ENCODE results near the gene RIMS4. TPM values are rescaled to one million over a fixed set of nuclear protein-coding genes. Genes with fewer than 3 reads are reported as not detected.

Gene RIMS4
- total RNA-seq, 4 donors from 2014 or later: 1.1 to 5.6 (median 1.9) TPM; not detected in 1

DNA sequence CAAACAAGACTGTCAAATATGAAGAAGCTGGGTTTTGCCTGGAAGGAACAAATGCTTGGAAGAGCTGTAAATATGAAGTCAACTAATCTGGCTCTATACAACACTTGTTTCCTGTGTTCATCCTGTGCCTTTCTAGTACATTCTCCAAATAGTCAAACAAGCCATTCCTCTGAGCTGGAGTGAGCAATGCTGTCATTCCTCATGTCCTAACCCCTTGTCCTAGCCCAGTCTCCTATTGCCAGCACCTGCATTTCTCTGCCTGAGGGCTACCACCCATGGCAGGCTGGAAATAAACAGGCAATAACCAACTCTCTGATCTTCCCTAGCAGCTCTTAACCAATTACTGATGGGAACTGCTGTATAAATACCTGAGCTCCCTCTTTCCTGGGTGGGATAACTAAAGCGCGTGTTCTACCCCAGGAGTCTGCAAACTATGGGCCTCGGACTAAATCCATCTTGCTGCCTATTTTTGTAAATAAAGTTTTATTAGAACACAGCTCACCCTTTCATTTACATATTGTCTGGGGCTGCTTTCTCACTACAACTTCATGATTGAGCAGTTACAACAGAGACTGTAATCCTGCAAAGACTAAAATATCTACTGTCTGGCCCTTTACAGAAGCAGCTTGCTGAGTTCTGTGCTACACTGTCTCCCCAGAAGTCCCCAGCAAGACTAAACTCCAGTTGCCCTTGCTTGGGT lies 13.4 kb downstream of the RIMS4 start:
- no peaks in the 10 kb centered on the region for H3K36me3 ChIP-seq
- peaks cover 0 to 2% (median 0%) of the 10 kb centered on the region in 4 donors for H3K4me1 ChIP-seq
- no peak overlapping the region for H3K27ac ChIP-seq
- intact Hi-C loops (cut with DNase I; ENCODE audit: low total_unique reads): no loop called here
- no peak for DNase-seq
- 89 to 100% methylated on average over 1 to 3 of the region's 3 CpGs for WGBS, 2 donors (ENCODE audit: low coverage in 1 of 2)
- H3K9me3 ChIP-seq: no peaks in the 10 kb centered on the region
- in situ Hi-C loops (cut with MboI; ENCODE audit: low pct_ligation_motif_present in 1 of 4, low pct_unique_long_range_greater_than_20kb in 1 of 4, low sequenced_read_pairs in 3 of 4): no loop called here
- peaks cover 7% of the 10 kb centered on the region for H3K27me3 ChIP-seq
- H3K4me3 ChIP-seq: no peak overlapping the region
- no peak for TF ChIP-seq EP300 (IDR thresholded peaks at IDR 0.05; ENCODE audit: low read depth)
- TF ChIP-seq, protein P1, sequence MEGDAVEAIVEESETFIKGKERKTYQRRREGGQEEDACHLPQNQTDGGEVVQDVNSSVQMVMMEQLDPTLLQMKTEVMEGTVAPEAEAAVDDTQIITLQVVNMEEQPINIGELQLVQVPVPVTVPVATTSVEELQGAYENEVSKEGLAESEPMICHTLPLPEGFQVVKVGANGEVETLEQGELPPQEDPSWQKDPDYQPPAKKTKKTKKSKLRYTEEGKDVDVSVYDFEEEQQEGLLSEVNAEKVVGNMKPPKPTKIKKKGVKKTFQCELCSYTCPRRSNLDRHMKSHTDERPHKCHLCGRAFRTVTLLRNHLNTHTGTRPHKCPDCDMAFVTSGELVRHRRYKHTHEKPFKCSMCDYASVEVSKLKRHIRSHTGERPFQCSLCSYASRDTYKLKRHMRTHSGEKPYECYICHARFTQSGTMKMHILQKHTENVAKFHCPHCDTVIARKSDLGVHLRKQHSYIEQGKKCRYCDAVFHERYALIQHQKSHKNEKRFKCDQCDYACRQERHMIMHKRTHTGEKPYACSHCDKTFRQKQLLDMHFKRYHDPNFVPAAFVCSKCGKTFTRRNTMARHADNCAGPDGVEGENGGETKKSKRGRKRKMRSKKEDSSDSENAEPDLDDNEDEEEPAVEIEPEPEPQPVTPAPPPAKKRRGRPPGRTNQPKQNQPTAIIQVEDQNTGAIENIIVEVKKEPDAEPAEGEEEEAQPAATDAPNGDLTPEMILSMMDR (IDR thresholded peaks at IDR 0.05): no peak
- TF ChIP-seq POLR2AphosphoS5 (IDR thresholded peaks at IDR 0.05): no peak

GRCh38 chr20:44796311-44796710 lies 14.0 kb downstream of the RIMS4 start:
- no peak for DNase-seq
- Histone ChIP-seq H3K4me3 (no peak overlapping the region), H3K27me3 (peaks cover 7% of the 10 kb centered on the region), H3K9me3 (no peaks in the 10 kb centered on the region), H3K4me1 (peaks cover 0 to under 1% (median 0%) of the 10 kb centered on the region in 4 donors), H3K36me3 (no peaks in the 10 kb centered on the region), H3K27ac (no peak overlapping the region)
- in situ Hi-C loops (cut with MboI; ENCODE audit: low pct_ligation_motif_present in 1 of 4, low pct_unique_long_range_greater_than_20kb in 1 of 4, low sequenced_read_pairs in 3 of 4) (no loop called here), intact Hi-C loops (cut with DNase I; ENCODE audit: low total_unique reads) (no loop called here)
- TF ChIP-seq EP300 (IDR thresholded peaks at IDR 0.05; ENCODE audit: low read depth) (no peak), POLR2A (IDR thresholded peaks at IDR 0.05) (no peak), POLR2AphosphoS5 (IDR thresholded peaks at IDR 0.05) (no peak)
- TF ChIP-seq, protein P1 (IDR thresholded peaks at IDR 0.05): no peak

DNA sequence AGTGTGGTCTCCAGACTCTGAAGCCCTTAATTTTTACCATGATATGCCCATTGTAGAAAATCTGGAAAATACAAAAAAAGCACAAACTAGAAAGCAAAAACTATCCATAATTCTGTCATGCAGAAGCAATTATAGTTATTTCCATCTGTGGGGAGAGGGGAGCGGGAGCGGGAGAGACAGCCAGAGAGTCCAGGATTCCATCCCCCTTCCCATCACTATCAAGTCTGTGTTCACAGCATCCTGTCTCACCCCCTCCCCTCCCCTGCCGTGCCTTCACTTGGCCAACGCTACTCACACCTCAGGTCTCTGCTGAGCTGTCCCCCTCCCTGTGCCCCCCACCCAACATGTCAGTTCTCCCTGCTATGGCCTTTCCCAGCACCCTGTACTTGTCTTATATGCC lies 14.5 kb downstream of the RIMS4 start:
- H3K4me1 ChIP-seq: no peaks in the 10 kb centered on the region
- in situ Hi-C loops (cut with MboI; ENCODE audit: low pct_ligation_motif_present in 1 of 4, low pct_unique_long_range_greater_than_20kb in 1 of 4, low sequenced_read_pairs in 3 of 4) (no loop called here), intact Hi-C loops (cut with DNase I; ENCODE audit: low total_unique reads) (no loop called here)
- H3K27ac ChIP-seq: no peak overlapping the region
- no peaks in the 10 kb centered on the region for H3K36me3 ChIP-seq
- H3K27me3 ChIP-seq: peaks cover 7% of the 10 kb centered on the region
- TF ChIP-seq, protein P1 (IDR thresholded peaks at IDR 0.05): no peak
- TF ChIP-seq EP300 (IDR thresholded peaks at IDR 0.05; ENCODE audit: low read depth) (no peak), POLR2A (IDR thresholded peaks at IDR 0.05) (no peak), POLR2AphosphoS5 (IDR thresholded peaks at IDR 0.05) (no peak)
- H3K9me3 ChIP-seq: no peaks in the 10 kb centered on the region
- H3K4me3 ChIP-seq: no peak overlapping the region
- DNase-seq: no peak
- 80 to 82% methylated on average over 2 to 4 of the region's 4 CpGs for WGBS, 2 donors (ENCODE audit: low coverage in 1 of 2)

DNA sequence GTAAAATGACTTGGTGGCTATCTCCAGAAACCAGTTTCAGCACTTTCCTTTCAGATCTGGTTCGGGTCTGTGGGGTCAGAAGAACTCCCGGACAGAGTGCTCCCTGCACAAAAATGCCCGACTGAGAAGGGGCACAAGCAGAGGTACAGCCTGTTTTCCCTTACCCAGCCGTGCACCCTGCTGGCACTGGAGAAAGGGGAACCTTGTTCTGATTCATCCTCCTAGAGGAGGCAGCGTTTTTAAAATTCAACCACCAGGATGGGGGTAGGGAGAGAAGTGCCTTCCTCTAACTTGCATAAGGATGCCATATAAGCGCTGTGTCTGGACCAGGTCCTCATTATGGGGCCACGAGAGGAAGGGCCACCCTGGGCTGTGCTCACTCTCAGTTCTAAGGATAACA lies 17.6 kb downstream of the RIMS4 start:
- in situ Hi-C loops (cut with MboI; ENCODE audit: low pct_ligation_motif_present in 1 of 4, low pct_unique_long_range_greater_than_20kb in 1 of 4, low sequenced_read_pairs in 3 of 4): no loop called here
- Histone ChIP-seq H3K4me3 (no peak overlapping the region), H3K9me3 (no peaks in the 10 kb centered on the region), H3K27me3 (peaks cover 7% of the 10 kb centered on the region), H3K4me1 (no peaks in the 10 kb centered on the region), H3K27ac (no peak overlapping the region), H3K36me3 (no peaks in the 10 kb centered on the region)
- TF ChIP-seq EP300 (IDR thresholded peaks at IDR 0.05; ENCODE audit: low read depth): no peak
- no peak for TF ChIP-seq POLR2AphosphoS5 (IDR thresholded peaks at IDR 0.05)
- TF ChIP-seq, protein P1 (IDR thresholded peaks at IDR 0.05): no peak
- TF ChIP-seq POLR2A (IDR thresholded peaks at IDR 0.05): no peak
- DNase-seq: no peak
- intact Hi-C loops (cut with DNase I; ENCODE audit: low total_unique reads): no loop called here
- WGBS, 2 donors (ENCODE audit: low coverage in 1 of 2): 71% methylated on average over 7 of the region's 7 CpGs; no CpG with 5 or more reads in 1 of the 2 donors
